ENCODE measurements around the gene CBY2.

CBY2 gene

GRCh38 chr13:45721203-45721731 lies 19.1 kb downstream of the CBY2 start:
- TF ChIP-seq CTCF (IDR thresholded peaks at IDR 0.05; ENCODE audit: low read depth, low read length, missing control alignments), result no peak

GRCh38 chr13:45723798-45724197 lies 21.7 kb downstream of the CBY2 start:
- no peak overlapping the region for H3K4me3 ChIP-seq (ENCODE audit: low read depth, low read length)
- DNase-seq (ENCODE audit: low read depth), result no peak
- no peak for TF ChIP-seq CTCF (IDR thresholded peaks at IDR 0.05; ENCODE audit: low read depth, low read length, missing control alignments)

More at GRCh38 chr13:45721203-45721731, 19.1 kb downstream of the CBY2 start:
- DNase-seq (ENCODE audit: low read depth), result no peak
- H3K4me3 ChIP-seq (ENCODE audit: low read depth, low read length), result no peak overlapping the region

GRCh38 chr13:45728759-45729158 lies 26.6 kb downstream of the CBY2 start:
- DNase-seq (ENCODE audit: low read depth), result peak; percentile 21
- H3K4me3 ChIP-seq (ENCODE audit: low read depth, low read length), result no peak overlapping the region
- TF ChIP-seq CTCF (IDR thresholded peaks at IDR 0.05; ENCODE audit: low read depth, low read length, missing control alignments), result peak; percentile 87

GRCh38 chr13:45731455-45731854 lies 29.3 kb downstream of the CBY2 start:
- no peak for DNase-seq (ENCODE audit: low read depth)
- TF ChIP-seq CTCF (IDR thresholded peaks at IDR 0.05; ENCODE audit: low read depth, low read length, missing control alignments), result no peak
- H3K4me3 ChIP-seq (ENCODE audit: low read depth, low read length), result no peak overlapping the region

- DNase-seq (ENCODE audit: low read depth), result no peak
- no peak for TF ChIP-seq CTCF (IDR thresholded peaks at IDR 0.05; ENCODE audit: low read depth, low read length, missing control alignments)
- no peak overlapping the region for H3K4me3 ChIP-seq (ENCODE audit: low read depth, low read length)
Measured at GRCh38 chr13:45732916-45733315, 30.8 kb downstream of the CBY2 start.

- no peak for TF ChIP-seq CTCF (IDR thresholded peaks at IDR 0.05; ENCODE audit: low read depth, low read length, missing control alignments)
- no peak overlapping the region for H3K4me3 ChIP-seq (ENCODE audit: low read depth, low read length)
- no peak for DNase-seq (ENCODE audit: low read depth)
Measured at GRCh38 chr13:45733361-45733760, 31.2 kb downstream of the CBY2 start.

GRCh38 chr13:45737571-45738017 lies 35.5 kb downstream of the CBY2 start:
- no peak for DNase-seq (ENCODE audit: low read depth)

More at GRCh38 chr13:45737571-45738017, 35.5 kb downstream of the CBY2 start:
- H3K4me3 ChIP-seq (ENCODE audit: low read depth, low read length), result no peak overlapping the region
- peak; percentile 63 for TF ChIP-seq CTCF (IDR thresholded peaks at IDR 0.05; ENCODE audit: low read depth, low read length, missing control alignments)
